ENCODE data around the gene PRSS22.

Gene PRSS22

DNA sequence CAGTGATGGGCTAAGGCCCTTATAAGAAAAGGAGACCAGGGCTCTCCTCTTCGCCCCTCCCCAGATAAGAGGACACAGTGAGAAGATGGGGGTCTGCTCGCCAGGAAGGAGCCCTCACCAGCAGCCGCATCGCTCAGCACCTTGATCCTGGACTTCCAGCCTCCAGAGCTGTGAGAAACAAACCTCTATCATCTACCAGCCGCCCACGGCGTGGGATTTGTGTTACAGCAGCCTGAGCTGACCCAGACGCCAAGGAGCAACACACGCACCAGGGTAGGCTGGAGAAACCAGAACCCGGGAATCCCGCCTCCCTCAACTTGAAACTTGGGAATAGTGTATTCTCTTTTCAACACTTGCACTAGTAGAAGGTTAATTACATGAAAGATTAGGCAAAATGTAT, 32.1 kb downstream of the PRSS22 start:
- TF ChIP-seq, protein P1, sequence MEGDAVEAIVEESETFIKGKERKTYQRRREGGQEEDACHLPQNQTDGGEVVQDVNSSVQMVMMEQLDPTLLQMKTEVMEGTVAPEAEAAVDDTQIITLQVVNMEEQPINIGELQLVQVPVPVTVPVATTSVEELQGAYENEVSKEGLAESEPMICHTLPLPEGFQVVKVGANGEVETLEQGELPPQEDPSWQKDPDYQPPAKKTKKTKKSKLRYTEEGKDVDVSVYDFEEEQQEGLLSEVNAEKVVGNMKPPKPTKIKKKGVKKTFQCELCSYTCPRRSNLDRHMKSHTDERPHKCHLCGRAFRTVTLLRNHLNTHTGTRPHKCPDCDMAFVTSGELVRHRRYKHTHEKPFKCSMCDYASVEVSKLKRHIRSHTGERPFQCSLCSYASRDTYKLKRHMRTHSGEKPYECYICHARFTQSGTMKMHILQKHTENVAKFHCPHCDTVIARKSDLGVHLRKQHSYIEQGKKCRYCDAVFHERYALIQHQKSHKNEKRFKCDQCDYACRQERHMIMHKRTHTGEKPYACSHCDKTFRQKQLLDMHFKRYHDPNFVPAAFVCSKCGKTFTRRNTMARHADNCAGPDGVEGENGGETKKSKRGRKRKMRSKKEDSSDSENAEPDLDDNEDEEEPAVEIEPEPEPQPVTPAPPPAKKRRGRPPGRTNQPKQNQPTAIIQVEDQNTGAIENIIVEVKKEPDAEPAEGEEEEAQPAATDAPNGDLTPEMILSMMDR (conservative IDR thresholded peaks at IDR 0.05): no peak
- H3K27ac ChIP-seq: no peak overlapping the region

DNA sequence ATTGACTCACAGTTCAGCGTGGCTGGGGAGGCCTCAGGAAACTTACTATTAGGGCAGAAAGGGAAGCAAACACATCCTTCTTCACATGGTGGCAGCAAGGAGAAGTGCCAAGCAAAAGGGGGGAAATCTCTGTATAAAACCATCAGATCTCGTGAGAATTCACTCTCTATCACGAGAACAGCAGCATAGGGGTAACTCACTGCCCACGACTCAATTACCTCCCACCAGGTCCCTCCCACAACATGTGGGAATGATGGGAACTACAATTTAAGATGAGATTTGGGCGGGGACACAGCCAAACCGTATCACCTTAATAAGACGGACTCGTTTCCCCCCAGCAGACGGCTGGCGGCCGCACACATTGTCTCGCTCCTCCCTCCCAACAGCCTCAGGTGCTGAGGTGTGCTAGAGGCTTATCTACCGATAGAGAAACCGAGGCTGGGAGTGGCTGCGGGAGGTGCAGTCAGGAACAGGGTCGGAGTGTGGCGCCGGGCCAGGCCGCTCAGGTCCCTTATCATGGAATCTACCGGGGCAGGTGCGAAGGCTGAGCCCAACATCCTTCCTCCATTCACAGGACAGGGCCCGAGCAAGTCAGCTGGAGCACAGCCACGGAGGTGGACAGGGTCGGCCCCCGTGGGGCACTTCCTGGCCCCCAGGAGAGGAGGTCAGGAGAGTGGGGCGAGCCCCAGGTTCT, 32.8 kb downstream of the PRSS22 start:
- no peak overlapping the region for H3K27ac ChIP-seq
- TF ChIP-seq, protein P1 (conservative IDR thresholded peaks at IDR 0.05): no peak

DNA sequence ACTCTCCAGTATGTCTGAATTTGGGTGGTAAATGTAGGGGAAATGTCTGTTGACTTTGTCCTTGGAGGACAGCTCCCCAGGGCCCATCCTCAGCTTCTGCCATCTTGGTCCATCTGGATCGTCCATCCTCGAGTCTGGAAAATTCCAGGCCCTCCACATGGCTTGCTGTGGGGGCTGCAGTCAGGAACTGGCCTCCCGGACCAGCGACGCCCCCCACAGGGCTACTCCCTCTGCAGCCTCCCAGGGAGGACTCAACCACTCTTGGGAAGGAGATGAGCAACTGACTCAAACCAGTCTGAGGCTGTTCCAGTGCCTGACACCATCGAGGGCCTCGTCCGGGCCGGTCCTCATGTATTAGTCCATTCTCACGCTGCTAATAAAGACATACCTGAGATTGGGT, 33.3 kb downstream of the PRSS22 start:
- no peak overlapping the region for H3K27ac ChIP-seq
- TF ChIP-seq, protein P1 (conservative IDR thresholded peaks at IDR 0.05): no peak

DNA sequence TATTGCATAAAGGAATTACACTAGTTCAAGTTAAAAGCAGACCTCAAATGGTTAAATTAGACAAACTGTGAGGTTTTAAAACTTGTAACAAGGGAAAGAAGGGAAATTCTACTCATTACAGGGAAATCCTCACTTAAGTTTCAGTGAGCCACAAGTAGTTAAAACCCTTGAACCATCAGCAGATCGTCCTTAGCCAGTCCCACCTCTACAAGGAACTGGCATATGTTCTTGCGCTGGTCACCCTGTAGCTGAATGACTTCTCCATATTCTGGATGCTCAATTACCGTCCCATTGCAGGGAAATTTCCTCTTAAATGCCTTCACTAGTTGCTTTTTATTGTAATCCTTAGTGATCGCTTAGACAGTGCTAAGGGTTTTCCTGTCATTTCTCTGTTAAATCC, 35.5 kb downstream of the PRSS22 start:
- TF ChIP-seq, protein P1 (conservative IDR thresholded peaks at IDR 0.05): no peak
- H3K27ac ChIP-seq: no peak overlapping the region

DNA sequence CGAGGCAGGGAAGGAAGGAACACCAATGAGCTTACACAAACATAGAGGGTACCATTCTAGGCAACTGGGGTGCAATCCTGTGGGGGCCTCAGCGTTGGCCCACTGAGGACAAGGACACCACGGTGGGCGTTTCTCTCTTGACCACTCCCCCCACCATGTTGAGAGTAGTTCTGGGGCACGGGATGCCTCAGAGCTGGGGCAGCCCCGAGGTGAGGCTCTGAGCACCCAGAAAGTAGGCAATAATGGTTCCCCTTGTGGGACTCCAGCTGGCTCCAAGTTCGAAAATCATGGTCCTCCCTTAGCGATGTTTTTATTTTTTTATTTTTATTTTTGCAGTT, 35.8 kb downstream of the PRSS22 start:
- H3K27ac ChIP-seq: no peak overlapping the region
- TF ChIP-seq, protein P1 (conservative IDR thresholded peaks at IDR 0.05): no peak

DNA sequence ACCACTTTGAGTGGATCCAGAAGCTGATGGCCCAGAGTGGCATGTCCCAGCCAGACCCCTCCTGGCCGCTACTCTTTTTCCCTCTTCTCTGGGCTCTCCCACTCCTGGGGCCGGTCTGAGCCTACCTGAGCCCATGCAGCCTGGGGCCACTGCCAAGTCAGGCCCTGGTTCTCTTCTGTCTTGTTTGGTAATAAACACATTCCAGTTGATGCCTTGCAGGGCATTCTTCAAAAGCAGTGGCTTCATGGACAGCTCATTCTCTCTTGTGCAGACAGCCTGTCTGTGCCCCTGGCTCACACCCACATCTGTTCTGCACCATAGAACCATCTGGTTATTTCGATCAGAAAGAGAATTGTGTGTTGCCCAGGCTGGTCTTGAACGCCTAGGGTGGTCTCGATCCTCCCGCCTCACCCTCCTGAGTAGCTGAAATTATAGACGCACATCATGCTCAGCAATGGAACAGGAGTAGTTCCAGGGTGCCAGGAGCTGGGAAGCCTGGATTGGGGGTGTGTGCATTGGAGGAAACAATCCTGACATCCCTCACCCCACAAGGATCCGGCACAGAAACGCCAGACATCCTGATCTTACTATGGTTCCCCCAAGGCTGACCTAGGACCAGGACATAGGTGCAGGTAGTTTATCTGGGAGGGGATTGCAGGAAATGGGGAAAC, 36.3 kb downstream of the PRSS22 start:
- TF ChIP-seq, protein P1 (conservative IDR thresholded peaks at IDR 0.05): no peak
- H3K27ac ChIP-seq: no peak overlapping the region

DNA sequence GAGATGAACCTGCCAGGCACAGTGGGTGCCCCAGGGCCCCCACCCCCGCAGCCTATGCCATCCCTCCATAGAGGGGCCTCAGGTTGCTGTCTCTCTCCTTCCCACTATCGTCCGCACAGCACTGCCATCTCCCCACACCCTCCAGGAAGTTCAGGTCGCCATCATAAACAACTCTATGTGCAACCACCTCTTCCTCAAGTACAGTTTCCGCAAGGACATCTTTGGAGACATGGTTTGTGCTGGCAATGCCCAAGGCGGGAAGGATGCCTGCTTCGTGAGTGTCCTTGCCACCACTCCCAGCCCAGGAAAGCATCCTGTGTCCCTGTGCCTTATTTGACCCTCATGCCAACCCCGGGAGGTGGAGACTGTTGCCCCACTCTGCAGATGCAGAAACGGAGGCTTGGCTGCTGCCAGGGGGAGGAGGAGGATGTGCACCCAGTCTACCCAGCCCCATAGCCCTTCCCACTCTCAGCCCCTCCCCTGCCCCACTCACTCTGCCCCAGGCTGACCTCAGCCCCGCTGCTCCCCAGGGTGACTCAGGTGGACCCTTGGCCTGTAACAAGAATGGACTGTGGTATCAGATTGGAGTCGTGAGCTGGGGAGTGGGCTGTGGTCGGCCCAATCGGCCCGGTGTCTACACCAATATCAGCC, 37.0 kb downstream of the PRSS22 start:
- no peak overlapping the region for H3K27ac ChIP-seq
- TF ChIP-seq, protein P1 (conservative IDR thresholded peaks at IDR 0.05): no peak
